ENCODE results near the gene SERP2. TPM values are rescaled to one million over a fixed set of nuclear protein-coding genes. Genes with fewer than 3 reads are reported as not detected.

Gene SERP2
- total RNA-seq, 1 experiment from 2014 or later, result not detected

DNA sequence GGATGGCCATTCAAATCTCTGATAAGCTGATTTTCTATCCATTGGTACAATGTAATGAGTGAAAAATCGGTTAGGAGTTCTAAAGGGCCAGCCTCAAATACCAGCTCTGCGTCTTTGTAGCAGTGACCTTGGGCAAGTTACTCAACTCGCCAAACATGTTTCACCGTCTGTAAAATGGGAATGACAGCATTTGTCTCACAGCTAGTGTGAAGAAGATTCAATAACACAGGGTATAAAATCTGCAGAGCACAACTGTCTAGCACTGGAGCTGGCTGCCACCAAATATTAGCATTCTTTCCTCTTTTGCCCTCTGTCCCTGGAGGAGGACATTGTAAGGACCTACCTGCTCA lies 22.1 kb upstream of the SERP2 start:
- Histone ChIP-seq H3K27ac (ENCODE audit: low read depth, low read length) (no peak overlapping the region), H3K36me3 (ENCODE audit: control insufficient read depth in 1 of 2, insufficient read depth in 2 of 2, low read length in 2 of 2) (no peaks in the 10 kb centered on the region), H3K9me2 (ENCODE audit: insufficient read depth) (no peaks in the 10 kb centered on the region), H3K9me3 (ENCODE audit: control insufficient read depth in 1 of 2, insufficient read depth in 1 of 2, low read depth in 1 of 2, low read length in 2 of 2) (no peaks in the 10 kb centered on the region), H3K4me3 (replicated peaks in 1 of 2; ENCODE audit: low read depth in 1 of 2, low read length in 2 of 2) (no peak overlapping the region), H4K20me1 (ENCODE audit: insufficient read depth) (no peaks in the 10 kb centered on the region), H3K4me2 (ENCODE audit: low read length) (no peak overlapping the region), H3K9ac (ENCODE audit: low read length) (no peak overlapping the region), H2AFZ (ENCODE audit: low read depth, low read length, poor library complexity, severe bottlenecking) (no peak overlapping the region), H3K27me3 (ENCODE audit: insufficient read depth, low read length) (no peaks in the 10 kb centered on the region), H3K79me2 (ENCODE audit: insufficient read depth, low read length) (no peaks in the 10 kb centered on the region), H3K4me1 (ENCODE audit: control insufficient read depth in 1 of 2, insufficient read depth in 2 of 2, low read length in 2 of 2) (peaks cover 0 to 8% of the 10 kb centered on the region in 2 experiments; a peak in 1 of 4 replicates)
- ChIA-PET POLR2A (interaction anchor here (0.6 to 1.1 kb wide), 3 partner anchors 8 to 85 kb away, joined by 3 to 4 read pairs (median 4); no protein-coding TSS in a partner anchor), RAD21 (ENCODE audit: low non-redundant PET in 1 of 2, low total read pairs in 2 of 2, uncharacterized antibody in 2 of 2, unreplicated experiment in 2 of 2) (no interaction called here), CTCF (no interaction called here)
- intact Hi-C loops (cut with micrococcal nuclease), result no loop called here
- no peak for TF ChIP-seq EGR1 (IDR thresholded peaks at IDR 0.05; ENCODE audit: low read depth)
- TF ChIP-seq TCF7L2 (IDR thresholded peaks at IDR 0.05; ENCODE audit: borderline replicate concordance, extremely low read depth, insufficient read depth, insufficient read length), result no peak
- no peak for TF ChIP-seq CEBPB (IDR thresholded peaks at IDR 0.05; ENCODE audit: low read depth)
- TF ChIP-seq, protein P1, sequence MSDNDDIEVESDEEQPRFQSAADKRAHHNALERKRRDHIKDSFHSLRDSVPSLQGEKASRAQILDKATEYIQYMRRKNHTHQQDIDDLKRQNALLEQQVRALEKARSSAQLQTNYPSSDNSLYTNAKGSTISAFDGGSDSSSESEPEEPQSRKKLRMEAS (IDR thresholded peaks at IDR 0.05), result no peak
- no peak for TF ChIP-seq EZH2phosphoT487 (IDR thresholded peaks at IDR 0.05; ENCODE audit: borderline replicate concordance)
- TF ChIP-seq SP1 (IDR thresholded peaks at IDR 0.05; ENCODE audit: low read depth), result no peak
- no peak for TF ChIP-seq ZFX (IDR thresholded peaks at IDR 0.05)
- TF ChIP-seq CBX3 (IDR thresholded peaks at IDR 0.05; ENCODE audit: low read depth), result no peak
- TF ChIP-seq REST (IDR thresholded peaks at IDR 0.05; ENCODE audit: low read depth), result no peak
- no peak for TF ChIP-seq SRF (IDR thresholded peaks at IDR 0.05; ENCODE audit: low read depth)
- TF ChIP-seq ZNF274 (IDR thresholded peaks at IDR 0.05; ENCODE audit: low read depth, low read length), result no peak
- TF ChIP-seq EZH2 (IDR thresholded peaks at IDR 0.05), result no peak
- no peak for TF ChIP-seq JUND (IDR thresholded peaks at IDR 0.05)
- no peak for TF ChIP-seq FOSL1 (IDR thresholded peaks at IDR 0.05; ENCODE audit: low read depth)
- TF ChIP-seq POLR2A (IDR thresholded peaks at IDR 0.05; ENCODE audit: borderline replicate concordance, extremely low read depth, insufficient read depth, insufficient read length), result no peak
- BruUV-seq (replicated peaks), result no TSS peak
- DNase-seq (ENCODE audit: low read depth, low spot score) (no peak), ATAC-seq (no peak)

Data from HCT116 (cell line).